NCI-H187 treated with DMSO at 0.1 percent for 48 hours (cell line): ENCODE measurements around the gene PSENEN.
"Not testable (repeated sequence)": the region's sequence is repeated elsewhere in the genome, so short reads cannot be mapped to it uniquely, and the experiment has no call there.

ENCODE experiments used
- DNase-seq: peaks from one replicate; lab custom pipeline; 2025; lab: John Stamatoyannopoulos, UW

Gene PSENEN

GRCh38 chr19:35789195-35789977, 43.9 kb downstream of the PSENEN start:
- DNase-seq: no peak

GRCh38 chr19:35789978-35790944, 44.8 kb downstream of the PSENEN start:
- no peak for DNase-seq

DNA sequence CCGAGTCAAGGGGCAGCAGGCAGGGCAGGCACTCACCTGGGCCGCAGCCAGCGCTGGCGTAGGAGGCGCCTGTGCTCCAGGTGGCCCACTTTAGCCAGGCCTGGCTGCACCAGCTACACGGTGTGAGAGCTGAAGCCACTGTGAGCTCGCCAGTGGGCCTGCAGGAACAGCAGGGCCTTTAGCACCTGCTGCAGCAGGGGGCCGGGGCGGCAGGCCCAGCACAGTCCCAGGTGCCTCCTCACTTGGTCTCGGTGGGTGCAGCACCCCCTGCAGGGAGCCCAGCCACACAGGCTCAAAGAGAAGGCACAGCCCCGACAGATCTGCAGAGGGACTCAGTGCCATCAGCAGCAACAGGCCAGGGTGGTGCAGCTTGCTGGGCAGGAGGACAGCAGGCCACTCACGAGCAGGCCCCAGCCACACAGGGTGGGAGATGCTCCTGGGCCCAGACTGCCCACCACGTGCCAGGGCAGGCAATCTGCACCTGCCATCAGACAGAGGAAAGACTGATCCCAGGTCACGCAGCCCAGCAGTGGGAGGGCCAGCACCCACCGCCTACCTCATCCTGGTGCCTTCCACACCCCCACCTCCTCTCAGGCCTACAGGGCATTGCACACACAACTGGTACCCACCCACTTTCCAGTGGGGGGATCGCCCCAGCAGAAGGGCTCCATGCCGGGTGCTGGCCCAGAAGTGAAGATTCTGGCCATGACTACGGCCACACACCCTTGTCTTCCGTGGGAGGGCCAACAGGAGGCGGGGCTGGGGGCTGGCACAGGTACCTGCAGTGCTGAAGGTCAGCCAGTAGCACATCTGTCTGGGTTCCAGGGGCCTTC, 45.7 kb downstream of the PSENEN start:
- DNase-seq: no peak

DNA sequence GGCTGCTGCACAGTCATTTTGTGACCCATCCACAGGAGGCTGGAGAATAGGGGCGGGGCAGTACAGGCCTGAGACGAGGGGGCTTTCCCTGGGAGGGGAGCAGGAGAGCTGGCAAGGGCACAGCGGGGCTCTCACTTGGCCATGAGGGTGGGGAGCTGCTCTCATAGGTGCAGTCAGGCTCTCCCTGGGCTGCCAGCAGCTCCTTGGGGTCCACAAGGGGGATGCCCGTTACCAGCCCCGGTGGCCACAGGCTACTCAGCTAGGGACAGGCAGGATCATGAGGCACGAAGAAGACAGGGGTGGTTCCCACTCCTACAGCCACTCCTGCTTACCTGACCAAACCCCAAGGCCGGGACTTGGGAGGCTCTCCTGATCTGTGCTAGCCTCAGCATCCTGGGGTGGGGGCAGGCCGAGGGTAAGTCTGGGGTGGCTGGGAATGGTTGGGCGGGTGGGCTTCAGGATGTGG, 46.4 kb downstream of the PSENEN start:
- no peak for DNase-seq

DNA sequence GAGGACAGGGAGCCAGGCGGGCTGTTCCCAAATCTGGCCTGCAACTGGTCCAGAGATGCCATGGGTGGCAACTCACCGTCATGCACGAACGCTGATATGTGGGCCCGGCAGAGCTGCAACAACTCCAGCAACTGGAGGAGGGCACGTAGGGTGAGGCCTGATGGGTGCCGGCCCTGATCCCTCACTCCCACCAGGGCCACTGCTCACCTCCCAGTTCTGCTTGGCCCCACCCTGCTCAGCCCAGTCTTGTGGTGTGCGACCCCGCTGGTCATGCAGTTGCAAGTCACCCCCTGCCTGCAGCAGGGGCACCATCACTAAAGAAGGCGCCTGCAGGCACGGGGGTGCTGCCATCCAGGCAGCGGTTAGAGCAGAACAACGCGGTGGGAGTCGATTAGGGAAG, 46.9 kb downstream of the PSENEN start:
- no peak for DNase-seq

- DNase-seq: no peak
Measured at GRCh38 chr19:35792888-35793287, 47.4 kb downstream of the PSENEN start.

DNA sequence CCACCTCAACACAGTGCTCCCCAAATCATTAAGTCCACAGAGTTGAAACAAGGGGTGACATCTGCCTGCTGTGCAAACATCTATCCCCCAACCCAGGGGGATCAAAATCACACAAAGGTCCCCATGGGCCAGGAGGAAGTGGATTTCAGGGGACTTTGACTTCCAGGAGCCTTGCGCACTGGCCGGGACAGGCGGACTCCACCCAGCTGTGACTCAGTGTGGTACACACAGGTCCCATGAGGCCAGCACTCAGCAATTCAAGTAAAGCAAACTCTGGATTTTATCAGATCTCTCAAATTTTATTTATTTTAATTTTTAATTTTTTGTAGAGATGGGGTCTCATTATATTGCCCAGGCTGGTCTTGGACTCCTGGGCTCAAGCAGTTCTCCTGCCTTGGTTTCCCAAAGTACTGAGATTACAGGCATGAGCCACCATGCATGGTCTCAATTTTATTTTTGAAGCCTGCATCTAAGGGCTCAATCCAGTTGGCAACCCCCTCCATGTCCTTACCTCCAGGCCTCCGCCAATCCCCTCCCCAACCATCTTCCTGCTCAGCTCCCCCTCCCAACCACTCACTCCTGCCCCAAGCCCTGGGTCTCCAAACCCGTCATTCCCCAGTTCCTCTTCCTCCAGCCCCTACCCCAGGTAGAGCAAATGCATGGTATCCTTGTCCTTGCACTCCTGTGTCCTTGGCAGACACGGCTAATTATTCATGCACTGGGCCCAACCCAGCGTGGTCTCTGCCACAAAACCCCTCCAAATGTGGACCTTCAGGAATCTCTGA, 48.1 kb downstream of the PSENEN start:
- no peak for DNase-seq

- not testable (repeated sequence) for DNase-seq
Measured at GRCh38 chr19:35795564-35795963, 50.1 kb downstream of the PSENEN start.
